SU-DHL-6 (cell line): ENCODE data around the gene SDK1.

Experiments used
- CTCF ChIP-seq: fragments of 200-600 bp; sonication (generic); IDR thresholded peaks from one replicate; pipeline ENCODE4 v1.5.1; 2017; ENCODE audit warnings: antibody characterized with exemption, mild to moderate bottlenecking, low read length, moderate library complexity; ENCODE audit not compliant: insufficient read depth, poor library complexity, severe bottlenecking
- EZH2phosphoT487 ChIP-seq: fragments of 200-600 bp; sonication (generic), shearing (Covaris generic); conservative IDR thresholded peaks from 2 replicates; pipeline ENCODE4 v1.6.1; 2018; ENCODE audit warnings: mild to moderate bottlenecking, antibody characterized with exemption, low read length, moderate library complexity, mixed read lengths

DNA sequence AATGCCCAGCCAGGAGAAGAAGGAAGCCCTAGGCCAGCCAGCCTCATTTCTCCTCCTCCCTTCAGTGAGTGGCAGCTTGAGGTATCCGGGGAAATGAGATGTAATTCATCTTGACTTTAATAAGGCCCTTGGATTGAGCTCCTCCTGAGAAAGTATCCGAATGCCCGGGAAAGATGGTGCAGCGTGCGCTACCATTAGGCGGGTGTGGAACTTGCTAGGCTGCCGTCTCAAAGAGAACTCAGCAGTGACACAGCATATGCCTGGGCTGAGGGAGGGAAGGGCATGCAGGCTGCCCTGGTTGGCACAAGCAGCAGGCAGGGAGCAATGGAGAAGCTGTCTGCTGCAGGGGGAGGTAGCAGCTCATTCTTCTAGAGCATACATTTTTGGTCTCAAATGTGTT, 721.2 kb downstream of the SDK1 start:
- TF ChIP-seq CTCF (no peak), EZH2phosphoT487 (no peak)
